Measurements from ENCODE around the gene IL18R1.

The IL18R1 gene

GRCh38 chr2:102412199-102412598 is 56.6 kb downstream of the IL18R1 start:
- Histone ChIP-seq H3K9ac (ENCODE audit: insufficient read length) (no peak overlapping the region), H3K36me3 (ENCODE audit: insufficient read depth, low read length) (no peaks in the 10 kb centered on the region), H3K9me3 (ENCODE audit: low read depth, low read length) (no peaks in the 10 kb centered on the region), H3K27ac (no peak overlapping the region), H3K4me3 (no peak overlapping the region)
- no peak for DNase-seq (ENCODE audit: low read depth, low spot score)
- TF ChIP-seq FOXP2 (optimal IDR thresholded peaks at IDR 0.05; ENCODE audit: control extremely low read depth, extremely low read length, insufficient read depth) (no peak), POLR2AphosphoS5 (IDR thresholded peaks at IDR 0.05; ENCODE audit: borderline replicate concordance, low read depth, low read length) (no peak), EZH2 (IDR thresholded peaks at IDR 0.05) (no peak)

- H3K27ac ChIP-seq = no peak overlapping the region
Observed at GRCh38 chr2:102417946-102418345, 62.4 kb downstream of the IL18R1 start.

GRCh38 chr2:102418421-102418961 is 62.9 kb downstream of the IL18R1 start:
- Histone ChIP-seq H3K9ac (ENCODE audit: insufficient read length) (no peak overlapping the region), H3K36me3 (ENCODE audit: insufficient read depth, low read length) (no peaks in the 10 kb centered on the region), H3K27ac (no peak overlapping the region), H3K9me3 (ENCODE audit: low read depth, low read length) (no peaks in the 10 kb centered on the region), H3K4me3 (no peak overlapping the region)
- no peak for DNase-seq (ENCODE audit: low read depth, low spot score)
- TF ChIP-seq FOXP2 (optimal IDR thresholded peaks at IDR 0.05; ENCODE audit: control extremely low read depth, extremely low read length, insufficient read depth) (no peak), POLR2AphosphoS5 (IDR thresholded peaks at IDR 0.05; ENCODE audit: borderline replicate concordance, low read depth, low read length) (no peak), EZH2 (IDR thresholded peaks at IDR 0.05) (no peak)

More at GRCh38 chr2:102417946-102418345, 62.4 kb downstream of the IL18R1 start:
- no peak overlapping the region for H3K9ac ChIP-seq (ENCODE audit: insufficient read length)
- no peak overlapping the region for H3K4me3 ChIP-seq
- TF ChIP-seq POLR2AphosphoS5 (IDR thresholded peaks at IDR 0.05; ENCODE audit: borderline replicate concordance, low read depth, low read length) (no peak), FOXP2 (optimal IDR thresholded peaks at IDR 0.05; ENCODE audit: control extremely low read depth, extremely low read length, insufficient read depth) (no peak), EZH2 (IDR thresholded peaks at IDR 0.05) (no peak)
- H3K9me3 ChIP-seq (ENCODE audit: low read depth, low read length) = no peaks in the 10 kb centered on the region
- no peaks in the 10 kb centered on the region for H3K36me3 ChIP-seq (ENCODE audit: insufficient read depth, low read length)
- DNase-seq (ENCODE audit: low read depth, low spot score) = no peak

GRCh38 chr2:102420290-102420689 is 64.7 kb downstream of the IL18R1 start:
- H3K27ac ChIP-seq = no peak overlapping the region
- TF ChIP-seq FOXP2 (optimal IDR thresholded peaks at IDR 0.05; ENCODE audit: control extremely low read depth, extremely low read length, insufficient read depth) (no peak), EZH2 (IDR thresholded peaks at IDR 0.05) (no peak), POLR2AphosphoS5 (IDR thresholded peaks at IDR 0.05; ENCODE audit: borderline replicate concordance, low read depth, low read length) (no peak)

GRCh38 chr2:102421890-102422759 is 66.5 kb downstream of the IL18R1 start:
- H3K9me3 ChIP-seq (ENCODE audit: low read depth, low read length) = no peaks in the 10 kb centered on the region
- TF ChIP-seq EZH2 (IDR thresholded peaks at IDR 0.05) (no peak), POLR2AphosphoS5 (IDR thresholded peaks at IDR 0.05; ENCODE audit: borderline replicate concordance, low read depth, low read length) (no peak), FOXP2 (optimal IDR thresholded peaks at IDR 0.05; ENCODE audit: control extremely low read depth, extremely low read length, insufficient read depth) (no peak)
- H3K36me3 ChIP-seq (ENCODE audit: insufficient read depth, low read length) = no peaks in the 10 kb centered on the region
- DNase-seq (ENCODE audit: low read depth, low spot score) = no peak
- no peak overlapping the region for H3K27ac ChIP-seq
- H3K4me3 ChIP-seq = no peak overlapping the region
- H3K9ac ChIP-seq (ENCODE audit: insufficient read length) = no peak overlapping the region

More at GRCh38 chr2:102420290-102420689, 64.7 kb downstream of the IL18R1 start:
- Histone ChIP-seq H3K9me3 (ENCODE audit: low read depth, low read length) (no peaks in the 10 kb centered on the region), H3K4me3 (no peak overlapping the region), H3K9ac (ENCODE audit: insufficient read length) (no peak overlapping the region), H3K36me3 (ENCODE audit: insufficient read depth, low read length) (no peaks in the 10 kb centered on the region)
- DNase-seq (ENCODE audit: low read depth, low spot score) = no peak

- no peak for DNase-seq (ENCODE audit: low read depth, low spot score)
- TF ChIP-seq POLR2AphosphoS5 (IDR thresholded peaks at IDR 0.05; ENCODE audit: borderline replicate concordance, low read depth, low read length) (no peak), FOXP2 (optimal IDR thresholded peaks at IDR 0.05; ENCODE audit: control extremely low read depth, extremely low read length, insufficient read depth) (no peak), EZH2 (IDR thresholded peaks at IDR 0.05) (no peak)
- Histone ChIP-seq H3K27ac (no peak within 1 kb of the TSS), H3K9ac (ENCODE audit: insufficient read length) (no peak within 1 kb of the TSS), H3K36me3 (ENCODE audit: insufficient read depth, low read length) (no peaks in the 10 kb centered on the region), H3K9me3 (ENCODE audit: low read depth, low read length) (no peaks in the 10 kb centered on the region), H3K4me3 (no peak within 1 kb of the TSS)
Observed at GRCh38 chr2:102422910-102423309, 67.3 kb downstream of the IL18R1 start, which contains the start of gene IL18RAP. TSS of gene IL18RAP (plus strand) at chr2:102423160. CDS start at chr2:102423278, 118 bp downstream.

- Histone ChIP-seq H3K27ac (no peak overlapping the region), H3K9me3 (ENCODE audit: low read depth, low read length) (no peaks in the 10 kb centered on the region), H3K36me3 (ENCODE audit: insufficient read depth, low read length) (no peaks in the 10 kb centered on the region), H3K9ac (ENCODE audit: insufficient read length) (no peak overlapping the region), H3K4me3 (no peak overlapping the region)
- TF ChIP-seq FOXP2 (optimal IDR thresholded peaks at IDR 0.05; ENCODE audit: control extremely low read depth, extremely low read length, insufficient read depth) = no peak
- no peak for TF ChIP-seq EZH2 (IDR thresholded peaks at IDR 0.05)
- no peak for TF ChIP-seq POLR2AphosphoS5 (IDR thresholded peaks at IDR 0.05; ENCODE audit: borderline replicate concordance, low read depth, low read length)
- no peak for DNase-seq (ENCODE audit: low read depth, low spot score)
Observed at GRCh38 chr2:102423368-102423767, 67.8 kb downstream of the IL18R1 start.

- Histone ChIP-seq H3K36me3 (ENCODE audit: insufficient read depth, low read length) (no peaks in the 10 kb centered on the region), H3K9me3 (ENCODE audit: low read depth, low read length) (no peaks in the 10 kb centered on the region), H3K9ac (ENCODE audit: insufficient read length) (no peak overlapping the region), H3K4me3 (no peak overlapping the region), H3K27ac (no peak overlapping the region)
- no peak for DNase-seq (ENCODE audit: low read depth, low spot score)
- TF ChIP-seq FOXP2 (optimal IDR thresholded peaks at IDR 0.05; ENCODE audit: control extremely low read depth, extremely low read length, insufficient read depth) (no peak), EZH2 (IDR thresholded peaks at IDR 0.05) (no peak), POLR2AphosphoS5 (IDR thresholded peaks at IDR 0.05; ENCODE audit: borderline replicate concordance, low read depth, low read length) (no peak)
Observed at GRCh38 chr2:102424754-102425153, 69.2 kb downstream of the IL18R1 start.
